Natural killer cell (primary cell): ENCODE results near the gene SOX8. TPM values are rescaled to one million over a fixed set of nuclear protein-coding genes. Genes with fewer than 3 reads are reported as not detected.

Experiments
- ATAC-seq, 3 donors: fragments of 150-1000 bp in 2 of 3; fragments of 200-7000 bp in 1 of 3; cut with Tn5 transposase; 1 replicate in 1 of 3; 2 replicates in 2 of 3; pipeline ENCODE4 v1.10.0; 2021; ENCODE audit warnings: mild to moderate bottlenecking in 2 of 3, moderate library complexity in 2 of 3
- DNase-seq, 2 donors: peaks; one replicate each; pipeline versions ENCODE4 v3.0.0 to v3.0.0-alpha.2; 2013 to 2021; ENCODE audit warnings: mixed read lengths in 1 of 2
- H3K27ac ChIP-seq: one replicate; pipeline ENCODE4 v1.5.1; 2013; ENCODE audit warnings: mild to moderate bottlenecking, low read length
- H3K27me3 ChIP-seq: one replicate; pipeline ENCODE4 v1.6.1; 2013; ENCODE audit warnings: low read length; ENCODE audit not compliant: control insufficient read depth, insufficient read depth
- H3K36me3 ChIP-seq: one replicate; pipeline ENCODE4 v1.6.1; 2013; ENCODE audit warnings: low read length; ENCODE audit not compliant: control insufficient read depth, insufficient read depth
- H3K4me1 ChIP-seq: one replicate; pipeline ENCODE4 v1.6.1; 2013; ENCODE audit warnings: low read length; ENCODE audit not compliant: control insufficient read depth, insufficient read depth
- H3K4me3 ChIP-seq: one replicate; pipeline ENCODE4 v1.5.1; 2013; ENCODE audit warnings: low read length
- H3K9me3 ChIP-seq: one replicate; pipeline ENCODE4 v1.6.1; 2013; ENCODE audit warnings: low read length; ENCODE audit not compliant: control insufficient read depth, insufficient read depth
- H3K27ac Mint-ChIP-seq, 2 donors: one replicate each; pipeline ENCODE4 v1.8.0; 2022; ENCODE audit warnings: mild to moderate bottlenecking in 2 of 2, mixed read lengths in 2 of 2, moderate library complexity in 1 of 2
- H3K27me3 Mint-ChIP-seq, 2 donors: one replicate each; pipeline ENCODE4 v1.8.0; 2022; ENCODE audit warnings: low read depth in 2 of 2, mixed read lengths in 2 of 2
- H3K36me3 Mint-ChIP-seq: one replicate; pipeline ENCODE4 v1.8.0; 2022; ENCODE audit warnings: mixed read lengths
- H3K4me1 Mint-ChIP-seq, 2 donors: one replicate each; pipeline ENCODE4 v1.8.0; 2022; ENCODE audit warnings: mixed read lengths in 2 of 2
- H3K4me3 Mint-ChIP-seq: one replicate; pipeline ENCODE4 v1.8.0; 2022; ENCODE audit warnings: mild to moderate bottlenecking, moderate library complexity, mixed read lengths
- H3K9me3 Mint-ChIP-seq, 2 donors: one replicate each; pipeline ENCODE4 v1.8.0; 2022; ENCODE audit warnings: mixed read lengths in 2 of 2
- WGBS: methylation state at CpG from one replicate; pipeline ENCODE4 v1.1.7; 2013; ENCODE audit warnings: missing lambda C conversion rate; ENCODE audit not compliant: insufficient coverage; 5-methylcytosine and 5-hydroxymethylcytosine counted together
- intact Hi-C: fragments of 100-400 bp; cut with micrococcal nuclease; formaldehyde crosslinking; loops from one replicate; pipeline ENCODE4 v1.14.2; 2022
- total RNA-seq, 4 donors: library from RNA; stranded (reverse); fragments of 120-200 nt in 1 of 4; gene quantifications; one replicate each; pipeline versions ENCODE4 v1.2.3 to v1.2.4, GENCODE V29; 2013 to 2022
- TF ChIP-seq, protein P1 (sequence below): fragments of 200-600 bp; IDR thresholded peaks from one replicate; pipeline ENCODE4 v1.8.0; 2022; ENCODE audit warnings: antibody characterized with exemption

The SOX8 gene
- total RNA-seq, 3 donors from 2014 or later (not counting 1 experiment from before 2014, with no cell fraction given): not detected

DNA sequence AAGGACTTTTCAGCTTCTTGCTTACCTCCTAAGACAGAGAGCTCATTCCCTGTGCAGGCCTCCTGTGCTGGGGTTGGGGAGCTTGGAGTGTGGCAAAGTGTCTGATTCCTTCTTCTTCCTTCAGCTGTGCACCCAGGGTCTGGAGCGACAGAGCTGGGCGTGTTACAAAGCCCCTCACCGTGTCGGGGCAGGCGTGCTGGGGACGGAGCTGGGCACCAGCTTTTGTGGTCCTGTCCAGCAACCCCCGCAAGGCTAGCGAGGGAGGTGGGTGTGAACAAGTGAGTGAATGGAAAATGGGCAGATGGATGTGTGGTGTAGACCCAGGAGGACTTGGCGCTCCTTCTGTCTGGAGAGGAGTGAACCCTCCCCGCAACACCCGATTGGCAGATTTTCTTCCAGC, 23.7 kb downstream of the SOX8 start:
- H3K27ac Mint-ChIP-seq: no peak overlapping the region

DNA sequence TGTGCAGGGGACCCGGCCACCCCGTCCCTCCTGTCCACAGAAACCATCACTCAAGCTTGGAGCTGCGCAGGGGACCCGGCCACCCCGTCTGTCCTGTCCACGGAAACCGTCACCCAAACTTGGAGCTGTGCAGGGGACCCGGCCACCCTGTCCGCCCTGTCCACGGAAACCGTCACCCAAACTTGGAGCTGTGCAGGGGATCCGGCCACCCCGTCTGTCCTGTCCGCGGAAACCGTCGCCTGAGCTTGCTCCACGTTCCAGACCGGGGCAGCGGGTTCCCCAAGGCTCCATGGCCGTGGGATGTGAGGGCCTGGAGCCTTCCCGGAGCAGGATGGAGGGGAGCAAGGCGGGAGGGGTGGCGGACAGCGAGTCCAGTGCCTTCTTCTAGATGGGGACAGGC, 25.2 kb downstream of the SOX8 start:
- no peak overlapping the region for H3K27ac ChIP-seq
- no peak overlapping the region for H3K4me3 Mint-ChIP-seq
- H3K4me1 ChIP-seq: peaks cover 26% of the 10 kb centered on the region

More for the DNA sequence above, 23.7 kb downstream of the SOX8 start:
- no peak for ATAC-seq
- peaks cover 0 to 6% of the 10 kb centered on the region in 2 donors for H3K4me1 Mint-ChIP-seq
- Histone ChIP-seq H3K4me1 (peaks cover 26% of the 10 kb centered on the region), H3K27me3 (no peaks in the 10 kb centered on the region), H3K4me3 (no peak overlapping the region), H3K27ac (no peak overlapping the region), H3K9me3 (no peaks in the 10 kb centered on the region), H3K36me3 (no peaks in the 10 kb centered on the region)
- H3K4me3 Mint-ChIP-seq: no peak overlapping the region
- 95% methylated on average over 11 of the region's 11 CpGs for WGBS
- H3K27me3 Mint-ChIP-seq: no peaks in the 10 kb centered on the region
- no peaks in the 10 kb centered on the region for H3K36me3 Mint-ChIP-seq
- TF ChIP-seq, protein P1, sequence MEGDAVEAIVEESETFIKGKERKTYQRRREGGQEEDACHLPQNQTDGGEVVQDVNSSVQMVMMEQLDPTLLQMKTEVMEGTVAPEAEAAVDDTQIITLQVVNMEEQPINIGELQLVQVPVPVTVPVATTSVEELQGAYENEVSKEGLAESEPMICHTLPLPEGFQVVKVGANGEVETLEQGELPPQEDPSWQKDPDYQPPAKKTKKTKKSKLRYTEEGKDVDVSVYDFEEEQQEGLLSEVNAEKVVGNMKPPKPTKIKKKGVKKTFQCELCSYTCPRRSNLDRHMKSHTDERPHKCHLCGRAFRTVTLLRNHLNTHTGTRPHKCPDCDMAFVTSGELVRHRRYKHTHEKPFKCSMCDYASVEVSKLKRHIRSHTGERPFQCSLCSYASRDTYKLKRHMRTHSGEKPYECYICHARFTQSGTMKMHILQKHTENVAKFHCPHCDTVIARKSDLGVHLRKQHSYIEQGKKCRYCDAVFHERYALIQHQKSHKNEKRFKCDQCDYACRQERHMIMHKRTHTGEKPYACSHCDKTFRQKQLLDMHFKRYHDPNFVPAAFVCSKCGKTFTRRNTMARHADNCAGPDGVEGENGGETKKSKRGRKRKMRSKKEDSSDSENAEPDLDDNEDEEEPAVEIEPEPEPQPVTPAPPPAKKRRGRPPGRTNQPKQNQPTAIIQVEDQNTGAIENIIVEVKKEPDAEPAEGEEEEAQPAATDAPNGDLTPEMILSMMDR: no peak
- no peaks in the 10 kb centered on the region for H3K9me3 Mint-ChIP-seq
- no peak for DNase-seq
- intact Hi-C loops: no loop called here

DNA sequence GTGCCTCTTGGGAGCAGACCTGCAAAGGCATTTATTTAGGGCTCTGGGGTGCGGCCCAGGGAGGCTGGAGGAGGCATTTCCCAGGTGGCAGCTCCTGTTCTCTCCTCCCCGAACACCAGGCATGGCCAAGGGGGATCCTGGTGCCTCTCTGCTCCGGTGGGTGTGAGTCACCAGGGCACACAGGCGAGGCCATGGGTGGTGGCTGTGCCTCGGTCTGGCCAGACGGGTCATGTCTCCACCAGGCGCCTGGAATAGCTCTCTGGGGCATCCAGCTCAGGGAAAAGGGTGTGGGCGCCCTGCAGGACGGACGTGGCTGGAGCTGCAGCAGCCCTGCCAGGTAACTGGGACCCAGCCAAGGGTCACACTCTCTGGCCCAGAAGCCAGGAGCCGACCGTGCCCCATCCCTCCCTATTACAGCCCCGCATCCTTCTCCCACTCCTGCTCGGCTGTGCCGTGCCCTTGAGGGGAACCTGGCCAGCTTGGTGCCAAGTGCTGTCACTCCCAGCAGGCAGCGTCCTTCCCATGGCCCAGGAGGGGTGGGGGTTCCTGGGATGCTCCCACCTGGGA, 25.8 kb downstream of the SOX8 start:
- TF ChIP-seq, protein P1: no peak
- 86% methylated on average over 16 of the region's 16 CpGs for WGBS
- no peaks in the 10 kb centered on the region for H3K9me3 ChIP-seq
- H3K27me3 Mint-ChIP-seq: peaks cover 0 to 5% of the 10 kb centered on the region in 2 donors
- no peaks in the 10 kb centered on the region for H3K27me3 ChIP-seq
- H3K36me3 Mint-ChIP-seq: no peaks in the 10 kb centered on the region
- H3K9me3 Mint-ChIP-seq: no peaks in the 10 kb centered on the region
- peaks cover 26% of the 10 kb centered on the region for H3K4me1 ChIP-seq
- H3K4me3 Mint-ChIP-seq: no peak overlapping the region
- intact Hi-C loops: no loop called here
- no peak for DNase-seq
- H3K27ac ChIP-seq: no peak overlapping the region
- no peaks in the 10 kb centered on the region for H3K36me3 ChIP-seq
- ATAC-seq: no peak
- no peak overlapping the region for H3K4me3 ChIP-seq
- H3K4me1 Mint-ChIP-seq: peaks cover 0 to 6% of the 10 kb centered on the region in 2 donors
- H3K27ac Mint-ChIP-seq: no peak overlapping the region

More for the DNA sequence above, 25.2 kb downstream of the SOX8 start:
- DNase-seq (no peak), ATAC-seq (no peak)
- WGBS: 93% methylated on average over 25 of the region's 25 CpGs
- peaks cover 0 to 6% of the 10 kb centered on the region in 2 donors for H3K4me1 Mint-ChIP-seq
- no peaks in the 10 kb centered on the region for H3K27me3 ChIP-seq
- H3K36me3 Mint-ChIP-seq: no peaks in the 10 kb centered on the region
- TF ChIP-seq, protein P1: no peak
- no peak overlapping the region for H3K4me3 ChIP-seq
- no peaks in the 10 kb centered on the region for H3K9me3 ChIP-seq
- intact Hi-C loops: no loop called here
- H3K27me3 Mint-ChIP-seq: peaks cover 0 to 5% of the 10 kb centered on the region in 2 donors
- no peaks in the 10 kb centered on the region for H3K36me3 ChIP-seq
- H3K9me3 Mint-ChIP-seq: no peaks in the 10 kb centered on the region
- H3K27ac Mint-ChIP-seq: no peak overlapping the region

DNA sequence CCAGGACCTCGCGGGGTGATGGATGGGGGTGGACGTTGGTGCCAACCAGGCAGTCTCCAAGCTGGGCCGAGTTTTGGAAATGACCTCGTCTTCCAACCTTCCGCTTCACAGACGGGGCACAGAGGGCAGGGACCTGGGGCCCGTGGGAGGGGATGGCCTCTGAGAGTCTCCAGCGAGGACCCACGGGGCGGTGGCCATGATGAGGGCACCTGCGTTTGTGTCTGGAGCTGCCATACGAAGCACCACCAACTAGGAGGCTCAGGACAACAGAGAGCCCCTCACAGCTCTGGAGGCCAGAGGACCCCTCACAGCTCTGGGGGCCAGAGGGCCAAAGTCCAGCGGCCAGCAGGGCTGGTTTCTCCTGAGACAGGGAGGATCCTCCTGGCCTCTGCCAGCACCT, 26.5 kb downstream of the SOX8 start:
- Histone ChIP-seq H3K36me3 (no peaks in the 10 kb centered on the region), H3K4me1 (peaks cover 19% of the 10 kb centered on the region), H3K27ac (no peak overlapping the region), H3K4me3 (no peak overlapping the region), H3K27me3 (no peaks in the 10 kb centered on the region), H3K9me3 (no peaks in the 10 kb centered on the region)
- TF ChIP-seq, protein P1: no peak
- WGBS: 90% methylated on average over 14 of the region's 14 CpGs
- Mint-ChIP-seq H3K27ac (no peak overlapping the region), H3K4me3 (no peak overlapping the region), H3K27me3 (peaks cover 0 to 5% of the 10 kb centered on the region in 2 donors), H3K4me1 (peaks cover 0 to 6% of the 10 kb centered on the region in 2 donors), H3K36me3 (no peaks in the 10 kb centered on the region), H3K9me3 (no peaks in the 10 kb centered on the region)
- no peak for ATAC-seq
- no peak for DNase-seq
- intact Hi-C loops: no loop called here
